Mesothelial cell of epicardium (in vitro differentiated cells): ENCODE measurements around the gene ABCA4. TPM values are rescaled to one million over a fixed set of nuclear protein-coding genes. Genes with fewer than 3 reads are reported as not detected.

Experiments used
- DNase-seq, 2 experiments: peaks; one replicate each; pipeline ENCODE4 v3.0.0; 2021; ENCODE audit warnings: low spot score in 2 of 2; ENCODE audit not compliant: unreplicated experiment in 2 of 2
- H3K27ac Mint-ChIP-seq: 2 replicates; pipeline ENCODE4 v1.8.0; 2021; ENCODE audit warnings: mixed read lengths
- H3K27me3 Mint-ChIP-seq: 2 replicates; pipeline ENCODE4 v1.8.0; 2021; ENCODE audit warnings: low read depth, mixed read lengths
- H3K36me3 Mint-ChIP-seq: 2 replicates; pipeline ENCODE4 v1.8.0; 2021; ENCODE audit warnings: mixed read lengths
- H3K4me1 Mint-ChIP-seq: 2 replicates; pipeline ENCODE4 v1.8.0; 2021; ENCODE audit warnings: mixed read lengths
- H3K4me3 Mint-ChIP-seq: 2 replicates; pipeline ENCODE4 v1.8.0; 2021; ENCODE audit warnings: mild to moderate bottlenecking, moderate library complexity, mixed read lengths
- H3K9me3 Mint-ChIP-seq: 2 replicates; pipeline ENCODE4 v1.8.0; 2021; ENCODE audit warnings: mixed read lengths
- CTCF ChIP-seq: fragments of 200-600 bp; sonication (generic); IDR thresholded peaks from one replicate; pipeline ENCODE4 v1.5.0; 2021; ENCODE audit warnings: antibody characterized with exemption; ENCODE audit not compliant: unreplicated experiment
- total RNA-seq: library from RNA; stranded (reverse); gene quantifications from 3 replicates; pipeline ENCODE4 v1.2.1, GENCODE V29; 2021

Gene ABCA4
- total RNA-seq, 1 donor from 2014 or later: 14.5 TPM

DNA sequence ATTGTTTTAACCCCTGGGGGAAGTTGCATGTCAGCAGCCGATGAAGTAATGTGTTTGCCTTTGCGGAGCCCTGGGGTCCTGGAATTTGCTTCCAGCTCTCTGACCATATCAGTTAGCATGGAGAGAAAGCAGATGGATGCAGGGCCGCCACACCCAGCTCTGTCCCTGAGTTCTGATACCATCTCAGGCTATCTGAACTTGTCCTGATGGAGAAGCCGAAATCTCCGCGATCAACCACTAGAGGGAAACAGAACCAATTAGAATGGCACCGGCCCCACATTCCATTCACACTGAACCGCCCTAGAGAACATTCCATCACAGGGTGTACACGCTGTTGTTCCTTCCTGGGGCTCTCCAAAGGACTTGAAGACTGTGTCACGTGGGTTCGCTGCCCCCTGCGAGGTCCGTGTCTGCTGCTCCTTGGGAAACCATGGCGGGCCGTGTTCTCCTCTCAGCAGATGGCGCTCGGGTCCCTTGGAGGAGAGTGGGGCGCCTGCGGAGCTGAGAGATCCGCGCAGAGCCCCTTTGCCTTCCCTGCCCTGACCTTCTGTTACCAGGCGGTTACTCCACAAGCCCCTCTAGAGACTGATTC, 75.4 kb downstream of the ABCA4 start:
- no peaks in the 10 kb centered on the region for H3K27me3 Mint-ChIP-seq
- peak overlapping the region; percentile 43 for H3K4me3 Mint-ChIP-seq
- peak overlapping the region; percentile 94 for H3K27ac Mint-ChIP-seq
- no peaks in the 10 kb centered on the region for H3K9me3 Mint-ChIP-seq
- peaks cover 1% of the 10 kb centered on the region for H3K36me3 Mint-ChIP-seq
- peak; percentile 75 for TF ChIP-seq CTCF
- peak; percentile 66 to 76 for DNase-seq
- H3K4me1 Mint-ChIP-seq: peaks cover 36% of the 10 kb centered on the region

- Mint-ChIP-seq H3K27me3 (no peaks in the 10 kb centered on the region), H3K4me1 (peaks cover 38% of the 10 kb centered on the region), H3K4me3 (no peak overlapping the region), H3K9me3 (no peaks in the 10 kb centered on the region), H3K36me3 (peaks cover 1% of the 10 kb centered on the region), H3K27ac (peak overlapping the region; percentile 67)
- DNase-seq: no peak
- no peak for TF ChIP-seq CTCF
Measured at GRCh38 chr1:94044891-94045290, 76.1 kb downstream of the ABCA4 start.

DNA sequence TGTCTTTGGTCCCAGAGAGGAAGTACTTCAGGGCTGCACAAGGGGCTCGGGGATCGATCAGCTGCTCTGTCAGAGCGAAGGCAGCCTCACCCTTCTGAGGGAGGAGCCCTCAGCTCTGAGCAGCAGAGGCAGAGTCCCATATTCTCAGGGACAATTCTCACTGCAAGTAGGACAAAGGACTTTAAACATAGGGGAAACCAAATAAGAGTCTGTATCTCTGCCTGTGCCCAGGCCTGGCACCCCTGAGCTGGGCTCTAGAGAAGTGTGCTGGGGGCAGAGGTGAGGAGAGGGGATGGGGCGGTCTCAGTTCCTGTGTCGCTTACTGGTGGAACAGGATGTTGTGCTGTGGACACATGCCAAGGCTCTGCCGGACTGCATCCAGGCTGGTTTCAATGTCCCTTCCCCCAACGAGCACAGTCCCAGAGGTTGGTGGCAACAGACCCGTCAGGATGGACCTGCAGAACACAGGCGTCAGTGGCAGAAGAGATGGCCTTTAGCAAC, 76.6 kb downstream of the ABCA4 start:
- peak overlapping the region; percentile 91 for H3K27ac Mint-ChIP-seq
- H3K27me3 Mint-ChIP-seq: no peaks in the 10 kb centered on the region

GRCh38 chr1:94043738-94044289, 77.1 kb downstream of the ABCA4 start:
- Mint-ChIP-seq H3K27ac (peak overlapping the region; percentile 91), H3K4me1 (peaks cover 45% of the 10 kb centered on the region), H3K4me3 (no peak overlapping the region), H3K9me3 (no peaks in the 10 kb centered on the region), H3K27me3 (no peaks in the 10 kb centered on the region), H3K36me3 (peaks cover 1% of the 10 kb centered on the region)
- TF ChIP-seq CTCF: no peak
- DNase-seq: no peak

More for the DNA sequence above, 76.6 kb downstream of the ABCA4 start:
- Mint-ChIP-seq H3K4me3 (no peak overlapping the region), H3K36me3 (peaks cover 1% of the 10 kb centered on the region), H3K4me1 (peaks cover 43% of the 10 kb centered on the region), H3K9me3 (no peaks in the 10 kb centered on the region)
- TF ChIP-seq CTCF: no peak
- DNase-seq: no peak

DNA sequence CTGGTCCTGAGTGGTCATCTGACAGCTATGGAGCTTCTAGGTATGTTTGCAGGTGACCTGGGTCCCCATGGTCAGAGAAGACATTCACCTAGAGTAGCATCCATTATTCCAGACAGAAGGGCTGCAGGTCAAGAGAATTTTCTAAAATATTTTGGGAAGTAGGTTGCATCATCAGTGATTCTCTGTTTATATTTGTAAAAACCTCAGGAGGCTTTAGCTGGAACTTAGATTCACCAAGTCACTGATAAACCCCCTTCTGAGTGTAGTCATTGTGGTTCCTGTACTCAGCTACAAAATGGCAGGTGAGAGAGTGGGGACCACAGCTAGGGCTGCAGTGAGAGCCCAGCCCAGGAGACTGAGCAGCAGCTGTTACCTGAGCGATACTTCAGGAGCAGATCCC, 78.6 kb downstream of the ABCA4 start:
- peaks cover 1% of the 10 kb centered on the region for H3K36me3 Mint-ChIP-seq
- H3K9me3 Mint-ChIP-seq: no peaks in the 10 kb centered on the region
- no peak overlapping the region for H3K27ac Mint-ChIP-seq
- no peak overlapping the region for H3K4me3 Mint-ChIP-seq
- no peaks in the 10 kb centered on the region for H3K27me3 Mint-ChIP-seq
- H3K4me1 Mint-ChIP-seq: peaks cover 31% of the 10 kb centered on the region
- no peak for TF ChIP-seq CTCF
- DNase-seq: no peak
